HG02610 (cell line): Measurements from ENCODE around the gene SNRPN.
"Not testable (repeated sequence)": the region's sequence is repeated elsewhere in the genome, so short reads cannot be mapped to it uniquely, and the experiment has no call there.

ENCODE experiments used
- ATAC-seq: cut with Tn5 transposase; IDR thresholded peaks from one replicate; pipeline ENCODE4 v1.9.1; 2021; ENCODE audit warnings: mild to moderate bottlenecking, moderate library complexity; ENCODE audit not compliant: unreplicated experiment

SNRPN gene

DNA sequence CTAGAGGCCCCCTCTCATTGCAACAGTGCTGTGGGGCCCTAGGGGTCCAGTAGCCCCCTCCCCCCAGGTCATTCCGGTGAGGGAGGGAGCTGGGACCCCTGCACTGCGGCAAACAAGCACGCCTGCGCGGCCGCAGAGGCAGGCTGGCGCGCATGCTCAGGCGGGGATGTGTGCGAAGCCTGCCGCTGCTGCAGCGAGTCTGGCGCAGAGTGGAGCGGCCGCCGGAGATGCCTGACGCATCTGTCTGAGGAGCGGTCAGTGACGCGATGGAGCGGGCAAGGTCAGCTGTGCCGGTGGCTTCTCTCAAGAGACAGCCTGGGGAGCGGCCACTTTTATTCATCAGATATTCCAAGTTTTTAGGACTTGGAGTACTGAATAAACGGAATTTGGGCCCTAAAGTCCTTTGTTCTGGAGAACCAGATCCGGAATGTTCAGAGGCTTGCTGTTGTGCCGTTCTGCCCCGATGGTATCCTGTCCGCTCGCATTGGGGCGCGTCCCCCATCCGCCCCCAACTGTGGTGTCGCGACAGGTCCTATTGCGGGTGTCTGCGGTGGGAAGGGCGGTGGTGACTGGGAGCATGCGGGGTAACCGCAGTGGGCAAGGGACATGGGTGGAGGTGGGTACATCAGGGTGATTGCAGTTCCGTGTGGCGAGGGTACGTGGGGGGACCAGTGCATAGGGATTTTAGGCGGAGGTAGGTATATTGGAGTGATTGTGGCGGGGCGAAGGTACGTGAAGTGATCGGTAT lies at the start of gene SNRPN, which contains the start of gene SNURF:
Gene SNRPN, plus strand, starts transcription at position 205 of the 748 bp plus-strand sequence. CDS start 19,467 bp downstream, outside the sequence.
Gene SNURF, plus strand, starts transcription at position 205 of the 748 bp plus-strand sequence. Its CDS starts 62 bp downstream, at position 267.
- ATAC-seq: peak; percentile 68

DNA sequence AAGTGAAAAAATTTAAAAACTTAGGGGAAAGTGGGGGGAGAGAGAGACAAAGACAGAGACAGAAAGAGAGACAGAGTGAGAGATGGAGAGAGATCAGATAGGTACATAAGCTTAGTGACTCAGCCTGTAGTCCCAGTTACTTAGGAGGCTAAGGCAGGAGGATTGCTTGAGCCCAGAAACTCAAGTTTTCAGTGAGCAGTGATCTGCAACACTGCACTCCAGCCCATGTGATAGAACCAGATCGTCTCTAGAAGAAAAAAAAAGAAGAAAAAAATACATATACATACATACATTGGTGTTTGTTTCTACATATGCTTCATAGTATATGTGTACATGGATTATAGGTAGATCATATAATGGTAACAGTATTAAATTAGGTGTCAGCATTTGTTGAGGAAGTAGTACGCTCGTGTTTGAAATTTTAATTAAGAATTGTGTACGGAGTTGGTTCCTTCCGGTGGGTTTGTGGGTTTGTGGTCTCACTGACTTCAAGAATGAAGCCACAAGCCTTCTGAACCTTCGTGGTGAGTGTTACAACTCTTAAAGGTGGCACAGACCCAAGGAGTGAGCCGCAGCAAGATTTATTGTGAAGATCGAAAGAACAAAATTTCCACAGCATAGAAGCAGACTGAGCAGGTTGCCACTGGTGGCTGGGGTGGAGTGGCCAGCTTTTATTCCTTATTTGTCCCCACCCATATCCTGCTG lies 38.3 kb upstream of the SNRPN start:
- ATAC-seq: no peak

DNA sequence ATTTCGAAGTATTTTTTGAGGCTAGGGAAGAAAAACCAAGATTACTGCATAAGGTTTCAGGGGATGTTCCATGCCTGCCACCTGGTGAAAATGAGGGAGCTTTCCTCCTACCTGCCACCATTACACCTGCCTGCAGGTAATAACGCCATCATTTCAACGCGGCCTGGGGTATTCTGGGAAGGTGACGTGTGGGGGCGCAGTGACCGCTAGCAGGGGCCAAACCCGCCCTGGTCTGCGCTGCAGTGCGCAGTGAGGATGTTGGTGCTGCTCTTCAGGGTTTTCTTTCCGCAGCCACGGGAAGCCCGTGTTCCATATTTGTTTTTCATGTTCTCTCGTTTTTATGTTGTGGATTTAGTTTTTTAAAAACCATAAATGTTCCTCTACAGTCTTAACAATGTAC lies 37.4 kb upstream of the SNRPN start:
- ATAC-seq: no peak

DNA sequence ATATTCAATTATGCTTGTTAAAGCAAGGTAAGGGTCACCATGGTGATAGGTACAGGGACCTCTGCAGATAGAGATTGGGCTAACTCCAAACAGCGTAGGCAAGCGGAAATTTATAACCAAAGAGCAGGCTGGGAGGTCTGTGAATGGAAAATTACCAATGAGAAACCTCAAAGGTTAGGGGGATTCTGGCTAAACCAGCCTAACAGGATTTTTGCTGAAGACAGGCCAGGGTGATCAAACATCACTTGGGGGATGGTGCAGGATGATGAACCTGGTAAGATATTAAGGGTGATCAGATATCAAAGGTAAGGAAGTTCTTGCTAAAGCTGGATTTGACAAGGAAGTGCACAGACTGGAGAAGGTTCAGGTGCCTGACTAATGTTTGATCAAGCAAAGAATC lies 35.3 kb upstream of the SNRPN start:
- no peak for ATAC-seq

DNA sequence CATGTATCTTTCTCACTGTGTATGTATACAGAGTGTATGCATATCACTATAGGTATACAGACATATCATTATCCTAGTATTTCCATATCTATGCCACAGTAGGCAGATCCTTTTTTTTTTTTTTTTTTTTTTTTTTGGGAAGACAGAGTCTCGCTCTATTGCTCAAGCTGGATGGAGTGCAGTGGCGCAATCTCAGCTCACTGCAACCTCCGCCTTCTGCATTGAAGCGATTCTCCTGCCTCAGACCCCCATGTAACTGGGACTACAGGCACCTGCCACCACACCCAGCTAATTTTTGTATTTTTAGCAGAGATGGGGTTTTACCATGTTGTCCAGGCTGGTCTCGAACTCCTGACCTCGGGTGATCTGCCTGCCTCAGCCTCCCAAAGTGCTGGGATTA lies 32.0 kb upstream of the SNRPN start:
- ATAC-seq: not testable (repeated sequence)

DNA sequence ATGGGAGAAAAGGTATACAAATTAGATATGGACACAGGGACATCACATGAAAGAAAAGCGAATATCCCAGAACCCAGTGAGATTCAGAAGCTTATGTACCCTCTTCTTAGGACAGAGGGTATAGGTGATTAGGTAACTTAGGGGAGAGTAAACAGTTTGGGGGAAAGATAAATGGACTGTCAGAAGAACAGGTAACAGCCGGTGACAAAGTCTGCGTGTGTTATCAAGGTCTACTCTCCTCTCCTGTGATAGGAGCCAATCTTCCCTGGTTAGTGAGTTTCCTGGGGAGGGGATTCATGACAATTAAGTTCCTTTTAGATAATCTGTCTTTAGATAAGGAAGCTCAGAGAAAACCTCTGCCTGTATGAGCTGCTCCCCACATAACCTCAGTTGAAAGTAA lies 30.6 kb upstream of the SNRPN start:
- no peak for ATAC-seq

DNA sequence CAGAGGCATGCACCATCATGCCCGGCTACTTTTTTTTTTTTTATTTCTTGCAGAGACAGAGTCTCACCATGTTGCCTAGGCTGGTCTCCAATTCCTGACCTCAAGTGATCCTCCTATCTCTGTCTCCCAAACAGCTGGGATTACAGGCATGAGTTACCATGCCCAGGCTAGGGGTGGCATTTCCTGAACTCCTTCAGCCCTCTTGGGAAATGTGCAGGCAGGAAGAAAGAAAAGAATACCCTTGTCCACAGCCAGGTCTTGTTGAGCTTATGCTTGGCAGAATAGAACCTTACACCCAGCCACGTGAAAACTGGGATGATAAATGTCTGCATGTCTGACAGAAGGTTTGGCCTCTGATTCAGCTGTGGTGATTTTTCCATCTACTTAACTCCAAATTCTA lies 30.2 kb upstream of the SNRPN start:
- no peak for ATAC-seq

DNA sequence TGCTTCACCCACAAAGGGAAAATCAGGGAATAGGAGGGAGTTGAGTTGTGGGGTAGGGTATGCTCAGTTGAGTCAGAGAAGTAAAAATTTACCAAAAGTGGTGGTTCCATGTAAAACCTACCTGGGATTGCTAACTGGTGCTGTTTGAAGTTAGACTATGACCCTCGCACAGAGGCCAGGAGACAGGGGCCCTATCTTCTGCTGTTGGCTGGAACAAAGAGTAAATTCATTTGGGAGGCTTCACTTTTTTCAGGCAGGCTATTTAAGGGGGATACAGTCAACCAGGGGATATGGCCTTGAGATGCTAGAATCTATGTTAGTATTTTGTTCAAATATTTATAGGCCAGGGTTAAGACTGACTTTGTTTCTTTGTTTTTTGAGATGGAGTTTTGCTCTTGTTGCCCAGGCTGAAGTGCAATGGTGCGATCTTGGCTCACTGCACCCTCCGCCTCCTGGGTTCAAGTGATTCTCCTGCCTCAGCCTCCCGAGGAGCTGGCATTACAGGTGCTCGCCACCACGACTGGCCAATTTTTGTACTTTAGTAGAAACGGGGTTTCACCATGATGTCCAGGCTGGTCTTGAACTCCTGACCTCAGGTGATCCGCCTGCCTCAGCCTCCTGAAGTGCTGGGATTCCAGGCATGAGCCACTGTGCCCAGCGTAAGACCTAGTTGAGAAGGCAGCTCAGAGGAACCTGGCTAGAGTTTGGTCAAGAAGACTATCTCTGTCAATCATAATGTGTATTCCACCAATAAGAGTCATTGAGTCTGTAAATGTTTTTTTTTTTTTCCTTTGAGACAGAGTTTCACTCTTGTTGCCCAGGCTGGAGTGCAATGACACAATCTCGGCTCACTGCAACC lies 22.7 kb upstream of the SNRPN start:
- not testable (repeated sequence) for ATAC-seq

DNA sequence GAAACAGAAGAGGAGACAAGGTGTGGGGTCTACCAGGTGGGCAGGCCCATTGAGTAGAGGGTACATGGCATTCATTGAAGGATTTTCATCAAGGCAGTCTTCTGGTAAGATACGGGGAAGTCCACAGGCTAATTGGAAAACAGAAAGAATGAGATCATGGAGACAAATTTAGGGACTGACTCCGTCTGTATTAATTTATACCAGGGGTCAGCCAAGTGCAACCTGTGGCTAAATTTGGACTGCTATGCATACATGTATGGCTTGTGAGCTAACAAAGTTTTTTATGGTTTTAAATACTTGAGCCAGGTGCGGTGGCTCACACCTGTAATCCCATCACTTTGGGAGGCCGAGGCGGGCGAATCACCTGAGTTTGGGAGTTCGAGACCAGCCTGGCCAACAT lies 21.1 kb upstream of the SNRPN start:
- ATAC-seq: no peak

DNA sequence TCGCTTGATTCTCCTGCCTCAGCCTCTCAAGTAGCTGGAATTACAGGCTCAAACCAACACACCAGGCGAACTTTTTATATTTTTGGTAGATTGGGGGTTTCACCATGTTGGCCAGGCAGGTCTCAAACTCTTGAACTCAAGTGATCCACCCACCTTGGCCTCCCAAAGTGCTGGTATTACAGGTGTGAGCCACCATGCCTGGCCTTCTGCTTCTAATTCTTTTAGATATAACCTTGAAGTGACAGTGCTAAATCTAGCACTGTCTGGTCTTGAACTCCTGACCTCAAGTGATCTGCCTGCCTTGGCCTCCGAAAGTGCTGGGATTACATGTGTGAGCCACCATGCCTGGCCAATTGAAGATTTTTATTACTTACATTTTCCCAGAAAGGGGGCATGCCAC lies 16.6 kb upstream of the SNRPN start:
- ATAC-seq: not testable (repeated sequence)

DNA sequence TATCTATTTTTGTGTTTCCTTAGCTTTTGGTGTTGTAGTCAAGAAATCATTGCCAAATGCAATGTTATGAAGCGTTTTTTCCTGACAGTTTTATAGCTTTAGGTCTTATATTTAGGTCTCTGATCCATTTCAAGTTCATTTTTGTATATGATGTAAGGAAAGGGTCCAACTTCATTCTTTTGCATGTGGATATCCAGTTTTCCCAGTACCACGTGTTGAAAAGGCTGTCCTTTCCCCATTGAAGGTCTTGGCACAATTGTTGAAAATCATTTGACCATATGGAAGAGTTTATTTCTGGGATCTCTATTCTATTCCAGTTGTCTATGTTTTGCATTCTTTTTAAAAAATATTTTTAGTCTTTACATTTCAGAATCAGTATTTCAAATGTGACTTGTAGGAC lies 14.6 kb upstream of the SNRPN start:
- ATAC-seq: no peak

DNA sequence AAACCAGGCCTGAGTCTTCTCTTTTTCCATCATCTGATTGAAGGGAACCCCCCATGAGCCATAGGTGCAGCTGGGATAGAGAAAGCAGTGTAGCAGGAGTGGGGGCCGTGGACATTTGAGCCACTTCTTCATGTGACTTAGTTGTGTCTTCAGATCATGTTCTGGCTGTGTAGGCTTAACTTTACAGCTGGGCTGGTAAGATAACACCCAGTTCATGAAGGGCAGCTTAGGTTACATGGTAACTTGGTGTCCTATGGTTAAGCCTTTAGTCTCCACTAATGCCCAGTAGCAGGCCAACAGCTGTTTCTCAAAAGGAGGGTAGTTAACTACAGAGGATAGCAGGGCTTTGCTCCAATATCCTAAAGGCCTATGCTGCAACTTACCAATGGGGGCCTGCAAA lies 11.4 kb upstream of the SNRPN start:
- ATAC-seq: no peak

DNA sequence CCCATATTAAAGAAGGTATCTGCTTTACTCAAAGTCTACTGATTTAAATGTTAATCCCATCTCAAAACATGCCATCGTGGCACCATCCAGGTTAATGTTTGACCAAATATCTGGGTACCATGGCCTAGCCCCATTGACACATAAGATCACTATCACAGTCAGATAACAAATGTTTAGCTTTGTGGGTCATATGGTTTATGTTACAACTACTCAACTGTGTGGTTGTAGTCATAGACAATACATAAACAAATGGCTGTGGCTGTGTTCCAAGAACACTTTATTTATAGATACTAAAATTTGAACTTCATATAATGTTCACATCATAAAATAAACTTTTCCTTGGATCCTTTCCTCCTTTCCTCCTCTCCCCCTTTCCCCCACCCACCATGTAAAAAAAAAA lies 9.8 kb upstream of the SNRPN start:
- no peak for ATAC-seq

DNA sequence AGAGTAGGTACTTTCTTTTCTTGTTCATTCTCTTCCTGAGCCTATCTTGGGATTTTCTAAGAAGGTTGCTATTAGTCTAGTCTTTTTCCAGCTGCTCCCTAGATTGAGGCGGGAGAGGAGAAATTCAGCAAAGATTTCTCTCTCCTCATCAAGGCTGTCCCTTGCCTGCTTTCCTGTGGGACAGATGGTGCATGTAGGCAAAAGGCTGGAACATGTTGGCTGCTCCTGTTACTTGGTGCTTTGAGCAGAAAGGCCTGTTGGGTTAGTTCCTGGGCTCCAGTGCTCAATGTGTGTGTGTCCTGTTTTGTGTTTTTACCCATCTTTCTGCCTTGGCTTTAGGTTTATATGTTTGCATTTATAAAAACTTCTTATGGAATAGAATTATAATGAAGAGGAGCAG lies 9.1 kb upstream of the SNRPN start:
- ATAC-seq: no peak

DNA sequence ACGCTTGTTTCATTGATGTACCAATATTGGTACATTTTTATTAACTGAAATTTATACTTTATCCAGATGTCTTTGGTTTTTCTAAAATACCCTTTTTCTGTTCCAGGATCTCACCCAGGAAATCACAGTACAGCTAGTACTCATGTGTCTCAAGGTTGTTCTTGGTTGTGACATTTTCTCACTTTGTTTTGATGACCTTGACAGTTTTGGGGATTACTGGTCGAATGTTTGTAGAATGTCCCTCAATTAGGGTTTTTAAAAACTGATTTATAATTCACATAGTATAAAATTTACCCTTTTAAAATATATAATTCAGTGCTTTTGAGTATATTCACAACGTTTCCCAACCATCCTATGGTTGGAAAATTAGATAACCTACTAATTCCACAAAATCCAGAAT lies 6.3 kb upstream of the SNRPN start:
- no peak for ATAC-seq

DNA sequence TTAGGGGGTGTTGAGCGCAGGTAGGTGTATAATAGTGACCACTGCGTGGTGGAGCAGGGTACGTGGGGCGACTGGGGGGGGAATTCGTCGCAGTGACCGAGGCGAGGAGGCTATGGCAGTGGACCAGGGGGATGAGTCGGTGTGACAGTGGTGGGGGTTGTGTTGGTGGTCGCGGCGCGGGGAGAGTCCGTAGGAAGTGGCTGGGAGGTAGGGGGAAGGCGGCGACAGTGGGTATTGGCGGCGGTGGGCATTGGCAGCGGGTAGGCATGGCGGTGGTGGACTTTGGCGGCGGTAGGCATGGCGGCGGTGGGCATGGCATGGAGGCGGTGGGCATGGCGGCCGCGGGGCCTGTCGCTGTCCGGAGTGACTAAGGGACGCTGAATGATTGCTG lies 739 bp downstream of the SNRPN start:
- no peak for ATAC-seq

DNA sequence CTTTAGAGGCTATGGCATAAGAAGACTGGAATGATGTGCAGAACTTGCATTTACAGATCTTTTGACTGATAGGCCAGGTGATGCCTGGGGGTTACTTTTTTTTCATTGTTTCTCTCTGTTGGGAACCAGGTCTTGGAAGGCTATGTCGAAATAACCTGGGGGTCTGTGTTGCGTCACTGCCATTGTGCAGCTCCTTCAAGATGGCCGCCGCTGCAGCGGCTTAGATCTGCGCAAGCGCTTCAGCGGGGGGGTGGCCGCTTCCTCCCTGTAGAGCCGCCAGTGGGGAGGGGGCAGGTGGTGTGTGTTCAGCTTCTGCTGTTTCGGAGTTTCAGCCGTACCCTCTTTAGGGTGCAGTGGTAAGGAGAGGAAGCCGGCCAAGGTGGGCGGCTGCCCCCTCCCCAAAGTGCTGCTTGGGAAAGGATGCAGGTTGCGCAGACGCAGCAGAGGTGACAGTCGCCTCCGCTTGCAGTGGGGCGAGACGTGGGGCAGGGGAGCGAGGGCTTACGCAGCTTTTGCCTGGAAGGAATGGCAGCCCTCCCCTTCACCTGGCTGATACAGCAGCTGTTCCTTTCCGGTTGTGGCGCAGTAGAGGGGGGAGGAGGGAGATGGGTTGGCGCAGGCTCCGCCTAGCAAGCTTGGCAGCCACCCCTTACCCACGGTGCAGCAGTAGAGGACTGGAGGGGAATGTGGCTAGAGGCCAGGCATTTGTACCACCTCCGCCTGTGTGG lies 1.5 kb downstream of the SNRPN start:
- ATAC-seq: peak; percentile 70

DNA sequence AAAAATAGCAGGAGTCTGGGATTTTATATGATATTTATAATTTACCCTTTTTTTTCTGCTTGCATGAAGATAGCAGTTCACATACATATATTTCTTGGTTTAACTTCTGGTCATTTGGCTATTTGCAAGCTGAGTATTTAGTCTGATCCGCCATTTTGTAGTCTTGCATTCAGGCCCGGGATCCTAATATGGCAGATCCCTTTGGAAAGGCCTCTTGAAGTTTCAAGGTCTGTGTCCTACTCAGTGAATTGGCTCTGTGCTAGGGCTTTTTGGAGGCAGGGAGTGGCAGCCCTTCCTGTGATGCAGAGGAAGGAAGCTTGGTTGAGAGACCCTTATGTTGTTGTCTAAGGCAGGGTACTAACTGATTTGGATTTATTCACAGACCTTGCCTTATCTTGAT lies 2.9 kb downstream of the SNRPN start:
- no peak for ATAC-seq

DNA sequence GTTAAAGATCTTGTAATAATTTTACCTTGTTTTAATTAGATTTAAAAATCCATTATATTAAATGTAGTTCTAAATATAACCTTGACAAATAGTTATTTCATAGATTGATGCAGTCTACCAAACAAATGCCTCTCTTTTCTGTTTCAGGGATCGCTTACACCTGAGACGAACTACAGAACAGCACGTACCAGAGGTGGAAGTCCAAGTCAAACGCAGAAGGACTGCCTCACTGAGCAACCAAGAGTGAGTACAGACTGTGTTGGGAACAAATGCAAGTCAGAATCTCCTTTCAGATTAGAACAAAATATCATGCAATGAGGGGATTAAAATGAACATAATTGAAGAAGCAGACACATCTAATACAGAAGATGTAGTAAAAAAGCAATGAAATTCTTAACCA lies 7.2 kb downstream of the SNRPN start:
- no peak for ATAC-seq

DNA sequence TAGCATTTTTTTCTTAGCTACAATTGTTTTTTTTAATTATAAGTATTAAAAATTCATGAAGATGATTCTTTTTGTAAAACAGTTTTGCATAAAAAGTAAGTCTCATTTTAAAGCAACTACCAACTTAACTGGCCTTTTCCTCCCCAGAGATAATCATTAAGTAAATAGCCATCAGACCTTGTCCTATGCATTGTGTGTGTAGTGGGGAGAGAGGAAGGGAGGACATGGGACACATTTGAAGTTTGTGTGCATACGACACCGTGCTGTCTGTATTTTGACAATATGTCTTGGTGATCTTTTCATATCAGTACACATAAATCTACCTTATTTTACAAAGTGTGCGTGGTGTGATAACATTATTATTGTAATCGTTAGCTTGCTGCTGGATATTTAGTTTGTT lies 8.1 kb downstream of the SNRPN start:
- ATAC-seq: no peak
